ENCODE results near the gene RXRB.

The RXRB gene

GRCh38 chr6:33195304-33196165 is 4.9 kb downstream of the RXRB start:
- no peak for DNase-seq

GRCh38 chr6:33194431-33194979 is 6.0 kb downstream of the RXRB start:
- DNase-seq: no peak

DNA sequence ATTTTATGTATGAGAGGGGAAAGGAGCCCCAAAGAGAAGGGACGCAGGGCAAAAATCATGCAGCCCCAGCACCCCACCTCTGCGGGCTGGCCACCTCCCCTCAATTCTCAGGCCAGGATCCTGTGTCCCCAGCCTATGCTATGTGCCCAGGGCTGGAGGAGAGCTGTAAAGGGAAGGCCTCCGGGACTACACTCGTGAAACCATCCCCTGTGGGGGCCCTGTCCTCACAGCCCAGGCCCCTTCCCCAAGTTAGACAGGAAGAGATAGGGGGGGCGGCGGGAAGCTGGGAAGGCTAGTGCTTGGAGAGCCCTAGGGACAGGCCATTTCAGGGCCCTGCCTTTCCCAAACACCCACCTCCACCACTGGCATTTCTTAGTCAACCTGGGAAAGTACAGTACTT is 6.8 kb downstream of the RXRB start:
- no peak for DNase-seq

GRCh38 chr6:33192671-33193602 is 7.5 kb downstream of the RXRB start:
- DNase-seq: peak; percentile 26 to 35

DNA sequence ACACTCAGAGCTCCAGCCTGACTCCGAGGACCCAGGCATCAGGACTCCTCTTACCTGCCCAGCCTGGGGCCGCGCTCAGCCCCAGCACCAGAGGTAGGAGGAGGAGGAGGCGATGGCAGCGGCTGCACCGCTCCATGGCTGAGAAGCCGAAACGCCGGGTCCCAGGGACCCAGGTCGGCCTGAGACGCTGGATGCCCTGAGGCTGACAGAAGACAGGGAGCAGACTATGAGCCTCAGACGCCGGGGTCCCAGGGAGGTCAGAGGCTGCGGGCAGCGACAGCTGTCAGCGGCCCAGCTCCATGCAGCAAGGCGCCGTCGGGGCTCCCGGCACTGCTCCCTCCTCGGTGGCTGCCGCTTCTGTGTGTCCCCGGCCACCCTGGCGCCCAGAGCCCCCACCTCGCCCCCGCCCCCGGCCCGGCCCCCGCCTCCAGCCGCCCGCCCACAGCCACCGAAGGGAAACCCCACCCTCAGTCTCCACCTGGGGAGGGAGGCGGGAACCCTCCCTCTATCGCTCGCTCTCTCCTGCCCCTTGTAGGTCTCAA is 8.3 kb downstream of the RXRB start, which contains the start of gene COL11A2:
COL11A2 (minus strand) TSS at position 363 of the 542 bp plus-strand sequence; CDS start at position 136, 227 bp downstream.
- DNase-seq: peak in 1 of 2 donors; percentile 43

DNA sequence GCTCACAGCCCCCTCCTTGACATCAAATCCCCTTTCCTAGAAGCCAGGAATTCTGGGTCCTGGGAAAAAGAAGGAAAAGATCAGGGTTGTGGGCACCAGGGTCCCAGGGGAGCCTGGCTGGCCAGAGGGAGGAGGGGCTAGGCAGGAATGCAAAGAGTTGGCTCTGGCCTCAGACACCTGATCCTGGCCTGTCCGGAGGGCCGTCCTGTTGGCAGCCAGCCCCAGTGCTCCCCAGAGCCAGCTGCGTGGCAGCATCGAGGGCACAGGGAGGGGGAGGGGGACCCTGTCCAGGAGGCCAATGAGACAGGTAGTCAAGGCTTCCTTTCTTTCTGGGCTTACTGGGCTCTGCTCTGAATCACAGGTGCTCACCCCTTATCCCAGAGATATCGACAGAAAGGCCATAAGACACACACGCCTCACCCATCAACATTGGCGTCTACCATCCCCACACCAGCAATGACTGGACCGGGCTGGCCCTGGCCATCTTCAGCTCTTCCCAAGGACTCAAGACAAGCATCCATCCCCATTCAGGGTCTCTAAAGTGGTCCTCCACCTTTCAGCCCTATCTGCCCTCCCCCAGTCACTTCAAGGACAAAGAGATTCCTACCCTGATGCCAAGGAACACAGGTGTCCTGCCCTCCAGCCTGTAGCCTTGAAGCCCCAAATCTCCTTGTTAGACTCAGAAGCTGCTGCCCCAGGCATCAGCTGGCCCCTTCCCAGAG is 8.9 kb downstream of the RXRB start:
- DNase-seq: no peak

DNA sequence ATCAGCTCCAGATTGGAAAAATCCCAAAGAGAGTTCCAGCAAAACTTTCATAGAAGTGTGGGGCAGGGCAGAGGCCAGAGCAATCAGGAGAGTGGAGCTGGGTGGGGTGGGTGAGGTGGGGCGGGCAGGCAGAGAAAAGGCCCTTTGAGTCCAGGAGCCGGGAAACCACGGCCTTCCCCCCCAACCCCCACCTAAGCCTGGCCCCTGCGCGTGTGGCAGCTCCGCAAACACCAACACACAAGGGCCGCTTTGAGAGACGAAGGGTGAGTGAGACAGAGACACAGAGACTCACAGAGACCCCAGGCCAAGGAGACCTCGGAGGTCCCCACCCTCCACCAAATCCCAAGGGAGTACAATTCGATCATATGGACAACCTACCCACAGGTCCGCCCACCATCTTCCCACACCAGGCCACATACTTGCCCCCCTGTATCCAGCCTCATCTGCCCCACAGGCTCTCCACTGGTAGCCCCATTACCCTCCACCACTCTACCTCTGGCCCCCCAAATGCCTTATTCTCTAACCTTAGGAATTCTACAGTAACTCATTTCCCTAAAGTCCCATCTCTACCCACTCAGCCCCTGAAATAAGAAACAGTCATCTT is 9.9 kb downstream of the RXRB start:
- DNase-seq: no peak

- DNase-seq: no peak
Observed at GRCh38 chr6:33189625-33190448, 10.6 kb downstream of the RXRB start.

DNA sequence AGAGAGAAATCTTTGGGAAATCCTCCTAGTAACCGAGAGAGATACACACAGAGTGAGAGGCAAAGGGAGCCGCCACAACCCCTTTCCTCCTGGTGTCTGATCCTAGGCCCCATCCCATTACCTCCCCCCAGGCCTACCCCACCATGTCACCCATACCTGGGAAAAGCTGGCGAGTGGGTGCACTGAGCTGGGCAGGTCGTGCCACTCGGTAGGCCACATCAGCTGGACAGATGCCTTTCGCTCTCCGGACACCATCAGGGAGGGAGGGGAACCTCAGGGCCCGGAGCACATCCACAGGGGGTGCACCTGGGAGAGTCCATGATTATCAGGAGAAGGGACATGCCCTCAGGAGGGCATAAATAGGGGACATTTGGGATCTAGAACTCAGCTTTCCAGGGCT is 11.3 kb downstream of the RXRB start:
- no peak for DNase-seq

DNA sequence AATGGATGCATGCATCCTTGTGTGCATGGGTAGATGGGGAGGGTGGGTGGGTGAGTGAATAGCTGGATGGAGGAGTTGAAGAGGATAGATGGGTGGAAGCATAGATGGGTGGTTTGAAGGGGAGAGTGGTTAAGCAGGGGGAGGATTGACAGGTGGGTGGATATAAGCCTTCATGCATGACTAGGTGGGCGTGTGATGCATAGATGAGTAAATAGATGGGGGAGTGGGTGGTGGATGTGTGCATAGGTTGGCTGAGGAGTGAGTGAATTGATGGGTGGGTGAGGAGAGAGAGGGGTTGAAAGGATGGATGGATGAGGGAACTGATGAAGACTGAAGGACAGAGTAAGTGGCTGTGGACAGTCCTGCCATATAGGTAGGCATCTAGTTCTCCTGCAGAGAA is 12.7 kb downstream of the RXRB start:
- DNase-seq: no peak

- DNase-seq: no peak
Observed at GRCh38 chr6:33185654-33186187, 14.7 kb downstream of the RXRB start.

DNA sequence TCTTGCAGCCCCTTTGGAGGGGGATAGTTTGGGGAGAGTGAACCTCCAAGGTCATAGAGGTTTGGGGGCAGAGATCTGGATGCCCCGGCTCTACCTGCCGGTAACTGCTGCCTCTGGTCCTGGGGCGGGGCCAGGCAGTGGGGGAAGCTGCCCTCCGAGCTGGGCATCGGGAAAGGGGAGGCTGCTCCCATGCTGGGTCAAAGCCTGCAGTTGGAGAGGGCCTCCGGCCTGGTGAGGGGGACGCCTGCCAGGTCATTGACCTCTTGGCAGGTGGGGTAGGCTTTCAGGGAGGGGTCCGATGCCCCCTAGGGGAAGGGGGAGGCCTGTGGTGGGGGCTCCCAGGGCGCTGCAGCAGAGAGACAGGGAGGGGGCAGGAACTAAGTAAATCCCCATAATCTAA is 15.3 kb downstream of the RXRB start:
- no peak for DNase-seq

DNA sequence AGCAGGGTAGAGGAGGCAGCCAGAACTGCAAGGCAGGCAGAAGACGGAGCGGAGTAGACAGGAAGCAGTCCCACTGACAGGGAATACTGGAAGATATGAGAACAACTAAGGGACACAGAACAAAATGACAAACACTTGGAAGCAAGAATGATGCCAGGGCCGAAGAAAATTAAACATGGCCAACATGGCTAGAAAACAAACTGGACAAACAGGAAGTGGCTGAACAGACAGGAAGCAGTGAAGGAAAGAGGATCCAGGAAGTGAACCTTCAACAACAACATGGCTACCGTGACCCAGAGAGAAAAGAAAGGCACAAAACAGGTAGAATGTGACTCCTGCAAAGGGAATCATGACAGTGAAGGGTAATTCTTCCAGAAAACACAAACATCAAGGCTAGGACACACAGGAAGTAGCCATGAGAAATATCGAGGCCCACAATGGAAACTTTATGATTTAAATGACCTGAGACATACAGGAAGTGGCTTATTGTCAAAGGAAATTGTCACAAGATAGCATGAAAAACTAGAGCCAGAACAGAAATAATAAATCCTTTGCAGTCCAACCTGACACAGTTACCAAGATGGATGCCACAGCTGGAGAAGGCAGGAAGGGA is 17.3 kb downstream of the RXRB start:
- no peak for DNase-seq

DNA sequence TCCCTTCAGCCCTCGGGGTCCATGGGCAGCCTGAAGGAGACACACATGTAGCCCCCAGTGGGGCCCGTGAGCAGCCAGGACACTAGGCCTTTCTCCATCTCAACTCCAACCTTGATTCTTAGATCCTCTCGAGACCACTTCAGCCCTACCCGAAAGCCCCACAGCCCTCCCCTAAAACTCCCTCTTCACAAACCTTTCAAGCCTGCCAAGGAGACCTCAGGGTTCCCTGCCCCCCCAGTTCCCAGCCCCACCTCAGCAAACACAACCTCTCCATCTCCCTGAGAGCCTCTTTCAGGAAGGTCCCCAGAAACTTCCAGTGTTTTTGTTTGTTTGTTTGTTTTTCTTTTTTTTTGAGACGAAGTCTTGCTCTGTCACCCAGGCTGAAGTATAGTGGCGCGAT is 19.3 kb downstream of the RXRB start:
- DNase-seq: no peak

DNA sequence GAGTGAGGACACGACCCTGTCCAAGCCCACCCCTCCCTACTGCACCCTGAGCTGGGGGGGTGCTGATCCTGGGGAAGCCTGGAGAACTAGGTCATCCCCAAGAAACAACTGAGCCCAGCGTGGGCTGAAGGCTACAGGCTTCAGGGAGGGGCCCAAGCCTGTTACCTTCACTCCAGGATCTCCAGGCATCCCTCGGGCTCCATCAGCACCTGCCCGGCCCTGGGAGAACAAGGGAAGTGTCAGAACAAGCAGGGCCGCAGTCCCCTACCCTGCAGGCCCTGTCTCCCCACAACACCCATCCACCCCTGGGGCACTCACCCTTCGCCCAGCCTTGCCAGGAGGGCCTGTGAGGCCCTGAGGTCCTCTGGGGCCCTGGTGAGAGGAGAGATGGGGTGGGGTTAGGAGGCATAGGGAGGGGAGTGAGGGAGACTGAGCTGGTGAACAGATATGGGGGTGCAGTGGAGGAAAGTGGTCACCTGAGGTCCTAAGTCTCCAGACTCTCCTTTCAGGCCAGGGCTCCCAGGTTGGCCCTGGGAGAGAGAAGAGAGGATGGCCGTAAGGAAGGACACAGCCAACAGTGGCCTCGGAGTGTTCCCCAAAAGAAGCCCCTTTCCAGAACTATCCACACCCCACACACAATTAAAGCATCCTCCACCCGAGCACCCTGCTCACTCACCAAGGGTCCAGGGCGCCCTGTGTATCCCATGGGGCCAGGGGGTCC is 21.6 kb downstream of the RXRB start:
- DNase-seq: no peak

GRCh38 chr6:33177552-33178446 is 22.7 kb downstream of the RXRB start:
- DNase-seq: no peak

DNA sequence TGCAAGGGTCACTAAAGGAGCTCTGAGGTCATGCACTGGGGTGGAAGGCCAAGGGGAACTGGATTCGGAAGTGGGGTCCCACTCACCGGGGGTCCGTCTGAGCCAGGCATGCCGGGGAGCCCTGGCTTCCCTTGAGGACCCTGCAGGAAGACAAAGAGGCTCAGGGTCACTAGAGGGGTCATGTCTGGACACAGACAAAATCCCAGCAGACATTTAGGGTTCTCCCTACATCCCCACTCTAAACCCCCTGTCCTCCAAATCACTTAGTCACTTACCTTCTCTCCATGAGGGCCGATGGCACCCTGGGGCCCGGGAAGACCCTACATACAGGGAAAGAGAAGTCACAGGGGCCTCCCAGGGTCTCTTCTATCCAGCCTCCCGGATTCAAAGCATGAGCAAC is 23.6 kb downstream of the RXRB start:
- no peak for DNase-seq

GRCh38 chr6:33175436-33176069 is 24.9 kb downstream of the RXRB start:
- no peak for DNase-seq
